Thoracic aorta (tissue), 2 donors: ENCODE measurements around the gene BSPRY. TPM values are rescaled to one million over a fixed set of nuclear protein-coding genes. Genes with fewer than 3 reads are reported as not detected.

Experiments used
- ATAC-seq: fragments of 150-250 bp; one replicate; pipeline ENCODE4 v1.8.0; 2017; ENCODE audit warnings: low read depth; ENCODE audit not compliant: insufficient number of reproducible peaks, low FRiP score
- DNase-seq: peaks from one replicate; pipeline ENCODE4 v3.0.0-alpha.2; 2020; ENCODE audit warnings: low spot score
- H3K27ac ChIP-seq, 2 donors: fragments of 200-600 bp; sonication (generic); 1 replicate in 1 of 2; 2 replicates in 1 of 2; pipeline ENCODE4 v1.5.1; 2016; ENCODE audit warnings: mild to moderate bottlenecking in 2 of 2, moderate library complexity in 2 of 2
- H3K27me3 ChIP-seq: fragments of 200-600 bp; sonication (generic); replicated peaks from 2 replicates; pipeline ENCODE4 v1.6.0; 2016; ENCODE audit warnings: mild to moderate bottlenecking; ENCODE audit not compliant: insufficient read depth
- H3K36me3 ChIP-seq: fragments of 200-600 bp; sonication (generic); one replicate; pipeline ENCODE4 v1.5.1; 2016
- H3K4me1 ChIP-seq, 2 donors: fragments of 200-600 bp; sonication (generic); 1 replicate in 1 of 2; 2 replicates in 1 of 2; pipeline versions ENCODE4 v1.5.1 to v1.6.0; 2016; ENCODE audit warnings: low read depth in 2 of 2, mild to moderate bottlenecking in 1 of 2; ENCODE audit not compliant: control insufficient read depth in 1 of 2
- H3K4me3 ChIP-seq: fragments of 200-600 bp; sonication (generic); 2 replicates; pipeline ENCODE4 v1.5.1; 2016; ENCODE audit warnings: mild to moderate bottlenecking
- H3K9me3 ChIP-seq: fragments of 200-600 bp; sonication (generic); 2 replicates; pipeline ENCODE4 v1.5.1; 2016
- CTCF ChIP-seq: fragments of 200-600 bp; sonication (generic); IDR thresholded peaks from one replicate; pipeline ENCODE4 v1.5.1; 2019; ENCODE audit warnings: antibody characterized with exemption
- total RNA-seq, 2 donors: library from RNA; depleted of rRNA; stranded (reverse); fragments of >200 nt; gene quantifications; one replicate each; pipeline versions ENCODE4 v1.1.0 to v1.2.3, GENCODE V29; 2016

Gene BSPRY
- total RNA-seq, 2 donors from 2014 or later, result 0.14 TPM; not detected in 1

- Histone ChIP-seq H3K27ac (peak overlapping the region; percentile 52 to 66), H3K36me3 (no peaks in the 10 kb centered on the region), H3K27me3 (no peaks in the 10 kb centered on the region), H3K9me3 (no peaks in the 10 kb centered on the region), H3K4me3 (no peak overlapping the region), H3K4me1 (peaks cover 0 to 32% of the 10 kb centered on the region in 2 donors)
- DNase-seq, result no peak
- TF ChIP-seq CTCF, result no peak
- no peak for ATAC-seq
These were observed 34.1 kb upstream of the BSPRY start for GRCh38 chr9:113315231-113315630.

- peak overlapping the region; percentile 54 for H3K4me3 ChIP-seq
- H3K4me1 ChIP-seq, result peaks cover 0 to 32% of the 10 kb centered on the region in 2 donors
- no peak for TF ChIP-seq CTCF
- no peaks in the 10 kb centered on the region for H3K36me3 ChIP-seq
- no peak for DNase-seq
- H3K27ac ChIP-seq, result peak overlapping the region; percentile 52 to 66
- no peak for ATAC-seq
- H3K9me3 ChIP-seq, result no peaks in the 10 kb centered on the region
- no peaks in the 10 kb centered on the region for H3K27me3 ChIP-seq
These were observed 33.3 kb upstream of the BSPRY start for GRCh38 chr9:113316030-113316429.

DNA sequence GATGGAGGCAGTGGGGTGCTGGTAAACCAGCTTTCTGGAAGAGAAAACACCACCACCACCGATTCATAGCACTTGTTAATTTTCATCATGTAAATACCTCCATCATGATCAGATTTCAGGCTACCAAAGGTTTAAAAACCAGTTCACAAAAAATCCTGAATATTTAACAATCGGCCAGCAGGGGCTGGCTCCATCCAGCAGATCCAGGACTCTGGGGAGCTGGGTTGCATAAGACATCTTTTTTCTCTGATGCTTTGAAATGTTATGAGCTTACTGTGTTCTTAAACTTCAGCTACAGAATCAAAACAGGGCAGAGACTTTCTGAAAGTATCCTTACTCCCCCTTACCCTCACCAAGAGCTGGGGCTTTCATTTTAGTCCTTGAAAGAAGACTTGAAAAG, 31.6 kb upstream of the BSPRY start:
- ATAC-seq (no peak), DNase-seq (no peak)
- Histone ChIP-seq H3K27ac (no peak overlapping the region), H3K36me3 (no peaks in the 10 kb centered on the region), H3K9me3 (no peaks in the 10 kb centered on the region), H3K4me1 (peaks cover 0 to 32% of the 10 kb centered on the region in 2 donors), H3K4me3 (no peak overlapping the region), H3K27me3 (no peaks in the 10 kb centered on the region)
- peak; percentile 43 for TF ChIP-seq CTCF

- peaks cover 0 to 32% of the 10 kb centered on the region in 2 donors for H3K4me1 ChIP-seq
- no peak for DNase-seq
These were observed 30.3 kb upstream of the BSPRY start for GRCh38 chr9:113319054-113319453.

DNA sequence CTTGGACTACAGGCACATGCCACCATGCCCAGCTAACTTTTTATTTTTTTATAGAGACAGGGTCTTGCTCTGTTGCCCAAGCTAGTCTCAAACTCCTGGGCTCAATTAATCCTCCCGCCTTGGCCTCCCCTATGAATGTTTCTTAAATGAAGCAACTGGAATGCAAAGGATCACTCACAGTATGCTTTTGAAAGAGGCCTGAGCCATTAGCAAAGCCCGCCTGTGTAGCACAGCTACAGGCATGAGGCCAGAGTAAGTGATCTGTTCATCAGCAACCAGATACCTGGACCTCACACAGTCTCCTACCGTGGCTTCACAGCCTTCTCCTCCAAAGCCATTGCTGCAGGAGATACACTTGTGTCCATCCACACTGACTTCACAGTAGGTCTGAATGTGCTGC, 29.3 kb upstream of the BSPRY start:
- DNase-seq (no peak), ATAC-seq (no peak)
- Histone ChIP-seq H3K27me3 (no peaks in the 10 kb centered on the region), H3K27ac (no peak overlapping the region), H3K4me3 (no peak overlapping the region), H3K4me1 (peaks cover 0 to 32% of the 10 kb centered on the region in 2 donors), H3K36me3 (no peaks in the 10 kb centered on the region), H3K9me3 (no peaks in the 10 kb centered on the region)
- TF ChIP-seq CTCF, result no peak

More at GRCh38 chr9:113319054-113319453, 30.3 kb upstream of the BSPRY start:
- Histone ChIP-seq H3K27me3 (no peaks in the 10 kb centered on the region), H3K27ac (no peak overlapping the region), H3K36me3 (no peaks in the 10 kb centered on the region), H3K9me3 (no peaks in the 10 kb centered on the region), H3K4me3 (no peak overlapping the region)
- ATAC-seq, result no peak
- no peak for TF ChIP-seq CTCF
